Adrenal gland (tissue), 12 donors: ENCODE results near the gene KNG1. TPM values are rescaled to one million over a fixed set of nuclear protein-coding genes. Genes with fewer than 3 reads are reported as not detected.

Source experiments
- DNase-seq, 7 donors: peaks; one replicate each; pipeline ENCODE4 v3.0.0-alpha.2; 2019 to 2020
- H3K27ac ChIP-seq, 5 donors: fragments of 200-600 bp; sonication (generic) in 4 of 5; 1 replicate in 3 of 5; 2 replicates in 2 of 5; pipeline versions ENCODE4 v1.5.1 to v1.8.0; 2016 to 2020; ENCODE audit warnings: mild to moderate bottlenecking in 1 of 5
- H3K27me3 ChIP-seq: fragments of 200-600 bp; 2 replicates; pipeline ENCODE4 v1.8.0; 2021
- H3K36me3 ChIP-seq, 2 donors: fragments of 200-600 bp; replicated peaks in 1 of 2; 1 replicate in 1 of 2; 2 replicates in 1 of 2; pipeline versions ENCODE4 v1.5.1 to v1.8.0; 2018 to 2022
- H3K4me1 ChIP-seq, 2 donors: fragments of 200-600 bp; replicated peaks in 1 of 2; 1 replicate in 1 of 2; 2 replicates in 1 of 2; pipeline versions ENCODE4 v1.5.1 to v1.8.0; 2018 to 2021
- H3K4me3 ChIP-seq, 4 donors: fragments of 200-600 bp; sonication (generic) in 3 of 4; one replicate each; pipeline ENCODE4 v1.5.1; 2016 to 2018
- H3K9me3 ChIP-seq, 3 donors: fragments of 200-600 bp; sonication (generic) in 1 of 3; replicated peaks in 1 of 3; 1 replicate in 2 of 3; 2 replicates in 1 of 3; pipeline versions ENCODE4 v1.5.1 to v1.8.0; 2016 to 2021
- POLR2A ChIP-seq, 2 donors: fragments of 450-650 bp; IDR thresholded peaks; one replicate each; pipeline ENCODE4 v1.6.1; 2017; ENCODE audit warnings: antibody characterized with exemption in 2 of 2, mild to moderate bottlenecking in 2 of 2, moderate library complexity in 1 of 2
- WGBS, 4 donors: extraction: QIAGEN DNeasy Blood & Tissue Kit in 2 of 4; methylation state at CpG; one replicate each; pipeline versions ENCODE4 v1.1.5 to v1.1.7; 2013 to 2017; 5-methylcytosine and 5-hydroxymethylcytosine counted together
- intact Hi-C, 2 donors: fragments of 100-400 bp; cut with DNase I; formaldehyde crosslinking; loops; one replicate each; pipeline versions ENCODE4 v1.14.1 to v1.15.0; 2022 to 2023
- polyA plus RNA-seq, 3 donors: library from polyadenylated mRNA; stranded (reverse); fragments of 200-250 nt in 2 of 3; fragments of 350-450 nt in 1 of 3; fragmentation: Illumina TruSeq in 1 of 3; extraction: RNeasy Lipid Tissue Mini Kit (QIAGEN cat#74804) in 1 of 3; gene quantifications; one replicate each; pipeline ENCODE4 v1.2.3, GENCODE V29; 2013 to 2014
- total RNA-seq, 9 donors: library from RNA; depleted of rRNA in 4 of 9; stranded (reverse); fragments of >200 nt in 4 of 9; fragments of 120-200 nt in 1 of 9; fragmentation: NEBNext Ultra II Directional in 1 of 9; extraction: Animal tissue kit (Norgen Biotek cat#: 25700) in 1 of 9; gene quantifications; one replicate each; pipeline versions ENCODE4 v1.1.0 to v1.2.4, GENCODE V29; 2013 to 2023
- TF ChIP-seq, protein P1 (sequence below), 6 experiments: fragments of 450-650 bp in 4 of 6; fragments of 200-600 bp in 2 of 6; sonication (generic) in 1 of 6; IDR thresholded peaks; 1 replicate in 5 of 6; 2 replicates in 1 of 6; pipeline versions ENCODE4 v1.5.1 to v1.8.0; 2016 to 2021; ENCODE audit warnings: antibody characterized with exemption in 6 of 6, mild to moderate bottlenecking in 2 of 6, moderate library complexity in 1 of 6
- donor health status: healthy with polysubstance abuse.
- donor health status: Bipolar disorder and iron deficiency.
- donor health status: DM: yes; HTN: yes; CAD: no.
- donor health status: DM: no; HTN: no; CAD: no.
- donor health status: DM: no; HTN: no; CAD: no.
- donor health status: DM: yes; HTN: yes; CAD: no.

The KNG1 gene
- total and polyA plus RNA-seq, 12 donors = 0.16 to 0.38 (median 0.26) TPM; not detected in 8

DNA sequence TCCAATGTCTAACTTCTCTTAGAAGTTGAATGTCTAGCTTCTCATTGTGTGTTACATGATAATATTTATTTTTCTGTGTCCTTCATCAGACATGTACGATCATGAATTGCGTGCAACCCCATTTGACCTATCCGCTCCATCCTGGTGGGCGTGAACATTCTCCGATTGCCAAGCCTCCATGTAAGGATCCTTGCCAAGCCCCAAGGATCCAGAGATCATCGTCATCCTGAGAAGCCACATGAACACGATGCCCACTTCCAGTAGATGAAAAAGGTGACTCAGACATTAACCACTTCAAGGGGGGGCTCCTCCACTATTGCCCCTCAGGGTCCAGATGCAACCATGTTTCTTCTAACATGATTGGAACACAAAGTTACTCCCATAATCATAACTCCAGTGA lies 25.5 kb upstream of the KNG1 start:
- H3K4me1 ChIP-seq = no peaks in the 10 kb centered on the region
- intact Hi-C loops = no loop called here
- 84 to 87% (median 85%) methylated on average over 7 of the region's 7 CpGs for WGBS, 4 donors

DNA sequence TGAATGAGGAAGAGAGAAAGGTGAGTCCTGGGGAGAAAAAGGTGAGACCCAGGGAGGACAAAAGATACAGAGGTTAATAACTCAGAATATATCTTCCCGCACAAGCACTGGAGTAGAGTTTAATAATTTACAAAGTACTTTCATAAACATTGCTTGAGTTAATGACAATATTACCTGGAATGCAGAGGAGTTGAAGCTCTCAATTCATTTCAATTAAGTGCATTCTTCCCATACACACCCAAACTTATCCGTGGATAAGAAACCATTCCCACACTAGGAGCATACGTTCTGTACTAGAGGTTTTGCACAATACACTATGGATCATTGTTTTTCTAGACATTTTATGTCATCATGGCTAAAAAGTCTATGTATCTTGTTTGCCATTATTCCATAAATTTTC lies 23.3 kb upstream of the KNG1 start:
- 80 to 90% (median 85%) methylated on average over 3 of the region's 3 CpGs for WGBS, 4 donors
- TF ChIP-seq POLR2A (IDR thresholded peaks at IDR 0.05) = no peak
- TF ChIP-seq, protein P1, sequence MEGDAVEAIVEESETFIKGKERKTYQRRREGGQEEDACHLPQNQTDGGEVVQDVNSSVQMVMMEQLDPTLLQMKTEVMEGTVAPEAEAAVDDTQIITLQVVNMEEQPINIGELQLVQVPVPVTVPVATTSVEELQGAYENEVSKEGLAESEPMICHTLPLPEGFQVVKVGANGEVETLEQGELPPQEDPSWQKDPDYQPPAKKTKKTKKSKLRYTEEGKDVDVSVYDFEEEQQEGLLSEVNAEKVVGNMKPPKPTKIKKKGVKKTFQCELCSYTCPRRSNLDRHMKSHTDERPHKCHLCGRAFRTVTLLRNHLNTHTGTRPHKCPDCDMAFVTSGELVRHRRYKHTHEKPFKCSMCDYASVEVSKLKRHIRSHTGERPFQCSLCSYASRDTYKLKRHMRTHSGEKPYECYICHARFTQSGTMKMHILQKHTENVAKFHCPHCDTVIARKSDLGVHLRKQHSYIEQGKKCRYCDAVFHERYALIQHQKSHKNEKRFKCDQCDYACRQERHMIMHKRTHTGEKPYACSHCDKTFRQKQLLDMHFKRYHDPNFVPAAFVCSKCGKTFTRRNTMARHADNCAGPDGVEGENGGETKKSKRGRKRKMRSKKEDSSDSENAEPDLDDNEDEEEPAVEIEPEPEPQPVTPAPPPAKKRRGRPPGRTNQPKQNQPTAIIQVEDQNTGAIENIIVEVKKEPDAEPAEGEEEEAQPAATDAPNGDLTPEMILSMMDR (IDR thresholded peaks at IDR 0.05) = no peak
- no peak for DNase-seq
- no peaks in the 10 kb centered on the region for H3K4me1 ChIP-seq
- no peaks in the 10 kb centered on the region for H3K27me3 ChIP-seq
- H3K27ac ChIP-seq = no peak overlapping the region
- H3K4me3 ChIP-seq = no peak overlapping the region
- intact Hi-C loops = no loop called here
- no peaks in the 10 kb centered on the region for H3K9me3 ChIP-seq
- H3K36me3 ChIP-seq = no peaks in the 10 kb centered on the region

More for the DNA sequence above, 25.5 kb upstream of the KNG1 start:
- TF ChIP-seq, protein P1 (IDR thresholded peaks at IDR 0.05) = no peak
- TF ChIP-seq POLR2A (IDR thresholded peaks at IDR 0.05) = no peak
- Histone ChIP-seq H3K4me3 (no peak overlapping the region), H3K9me3 (no peaks in the 10 kb centered on the region), H3K36me3 (no peaks in the 10 kb centered on the region), H3K27me3 (no peaks in the 10 kb centered on the region), H3K27ac (no peak overlapping the region)
- no peak for DNase-seq

DNA sequence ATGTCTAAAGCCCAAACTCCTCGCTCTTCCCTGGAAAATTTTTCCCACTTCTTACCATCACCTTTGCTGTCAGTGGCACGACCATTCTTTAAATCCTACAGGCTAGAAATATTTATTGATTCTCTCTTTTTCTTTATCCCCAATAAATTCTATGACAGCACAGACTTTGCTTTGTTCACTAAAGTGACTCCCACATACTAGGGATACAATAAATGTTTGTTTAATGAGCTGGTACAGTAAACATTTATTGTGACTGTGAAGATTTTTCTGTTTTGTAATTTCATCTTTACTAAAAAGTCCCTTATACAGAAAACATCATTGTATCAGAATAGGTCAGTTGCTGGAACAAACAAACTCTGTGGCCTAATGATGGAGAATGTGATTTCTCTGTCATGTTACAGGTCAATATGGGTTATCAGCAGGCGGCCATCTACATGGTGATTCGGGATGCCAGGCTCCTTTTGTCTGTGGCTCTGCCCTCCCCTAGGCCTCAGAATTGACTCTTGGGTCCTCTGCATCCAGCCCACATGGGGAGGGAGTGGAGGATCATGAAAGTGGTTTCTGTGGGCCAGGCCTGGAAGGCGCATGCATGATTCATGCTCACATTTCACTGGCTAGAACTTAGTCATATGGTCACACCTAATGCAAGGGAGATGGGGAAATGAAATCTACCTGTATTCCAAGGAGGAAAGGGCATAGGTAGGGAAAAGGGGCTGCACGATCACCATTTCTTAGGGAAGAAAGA lies 22.7 kb upstream of the KNG1 start:
- intact Hi-C loops = no loop called here
- Histone ChIP-seq H3K9me3 (no peaks in the 10 kb centered on the region), H3K27ac (no peak overlapping the region), H3K36me3 (no peaks in the 10 kb centered on the region), H3K4me3 (no peak overlapping the region), H3K4me1 (no peaks in the 10 kb centered on the region), H3K27me3 (no peaks in the 10 kb centered on the region)
- DNase-seq = no peak
- WGBS, 4 donors = 72 to 84% (median 80%) methylated on average over 4 to 6 of the region's 6 CpGs
- TF ChIP-seq, protein P1 (IDR thresholded peaks at IDR 0.05) = no peak
- no peak for TF ChIP-seq POLR2A (IDR thresholded peaks at IDR 0.05)

DNA sequence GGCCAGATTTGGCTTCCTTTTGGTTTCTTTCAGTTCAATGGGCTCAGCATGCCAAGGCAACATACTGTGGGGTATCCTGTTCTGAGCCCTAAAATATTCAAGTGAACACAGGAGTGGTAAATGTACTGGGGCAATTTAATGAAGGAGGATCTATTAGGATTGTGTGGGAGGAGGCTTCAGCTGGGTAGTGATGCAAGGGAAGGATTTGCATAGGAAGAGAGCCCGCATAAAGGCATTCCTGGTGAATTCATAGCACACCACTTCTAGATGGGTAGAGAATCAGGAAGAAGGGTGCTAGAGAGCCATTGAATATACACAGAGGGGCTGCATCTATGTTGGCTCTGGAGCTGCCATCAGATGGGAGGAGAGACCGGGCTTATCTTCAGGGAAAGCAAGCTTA lies 20.6 kb upstream of the KNG1 start:
- Histone ChIP-seq H3K9me3 (no peaks in the 10 kb centered on the region), H3K27me3 (no peaks in the 10 kb centered on the region), H3K4me1 (no peaks in the 10 kb centered on the region), H3K36me3 (no peaks in the 10 kb centered on the region), H3K4me3 (no peak overlapping the region), H3K27ac (no peak overlapping the region)
- WGBS, 4 donors = 85 to 92% (median 90%) methylated on average over 2 of the region's 2 CpGs
- no peak for DNase-seq
- intact Hi-C loops = no loop called here
- TF ChIP-seq POLR2A (IDR thresholded peaks at IDR 0.05) = no peak
- TF ChIP-seq, protein P1 (IDR thresholded peaks at IDR 0.05) = no peak
